ENCODE measurements around the gene TRIOBP. TPM values are rescaled to one million over a fixed set of nuclear protein-coding genes. Genes with fewer than 3 reads are reported as not detected.

Gene TRIOBP
- total RNA-seq, 1 experiment from 2014 or later, result 170 TPM

- Histone ChIP-seq H3K79me2 (ENCODE audit: low read depth) (no peaks in the 10 kb centered on the region), H3F3A (ENCODE audit: insufficient read depth, low read depth) (no peaks in the 10 kb centered on the region; the same call in none of the 2 replicates), H4K20me1 (ENCODE audit: insufficient read depth) (no peaks in the 10 kb centered on the region), H3K27me3 (ENCODE audit: insufficient read depth, low read depth) (no peaks in the 10 kb centered on the region), H3K4me3 (no peak overlapping the region), H3K36me3 (ENCODE audit: low read depth) (no peaks in the 10 kb centered on the region), H3K27ac (no peak overlapping the region), H3K9me2 (ENCODE audit: insufficient read depth) (no peaks in the 10 kb centered on the region), H3K4me2 (no peak overlapping the region), H3K4me1 (replicated peaks; ENCODE audit: insufficient read depth) (peaks cover 5% of the 10 kb centered on the region), H3K9me3 (ENCODE audit: insufficient read depth, low read depth) (no peaks in the 10 kb centered on the region), H2AFZ (no peak overlapping the region)
- intact Hi-C loops (cut with micrococcal nuclease; ENCODE audit: unreplicated experiment), result loop anchor here (1.0 to 5.0 kb wide), 4 partner anchors 47 to 226 kb away; no protein-coding TSS in a partner anchor
- CTCF ChIA-PET, result interaction anchor here (1.9 to 3.2 kb wide), 2 partner anchors 27 to 46 kb away, joined by 5 to 22 read pairs; partner anchors contain the start of gene ANKRD54
- TF ChIP-seq EZH2 (IDR thresholded peaks at IDR 0.05; ENCODE audit: low read depth) (no peak), CTCF (conservative IDR thresholded peaks at IDR 0.05) (no peak)
- no TSS peak for BruUV-seq (replicated peaks)
- POLR2A ChIA-PET (ENCODE audit: unreplicated experiment), result no interaction called here
- no peak for DNase-seq
Observed at GRCh38 chr22:37816543-37817180, 119.8 kb downstream of the TRIOBP start.

DNA sequence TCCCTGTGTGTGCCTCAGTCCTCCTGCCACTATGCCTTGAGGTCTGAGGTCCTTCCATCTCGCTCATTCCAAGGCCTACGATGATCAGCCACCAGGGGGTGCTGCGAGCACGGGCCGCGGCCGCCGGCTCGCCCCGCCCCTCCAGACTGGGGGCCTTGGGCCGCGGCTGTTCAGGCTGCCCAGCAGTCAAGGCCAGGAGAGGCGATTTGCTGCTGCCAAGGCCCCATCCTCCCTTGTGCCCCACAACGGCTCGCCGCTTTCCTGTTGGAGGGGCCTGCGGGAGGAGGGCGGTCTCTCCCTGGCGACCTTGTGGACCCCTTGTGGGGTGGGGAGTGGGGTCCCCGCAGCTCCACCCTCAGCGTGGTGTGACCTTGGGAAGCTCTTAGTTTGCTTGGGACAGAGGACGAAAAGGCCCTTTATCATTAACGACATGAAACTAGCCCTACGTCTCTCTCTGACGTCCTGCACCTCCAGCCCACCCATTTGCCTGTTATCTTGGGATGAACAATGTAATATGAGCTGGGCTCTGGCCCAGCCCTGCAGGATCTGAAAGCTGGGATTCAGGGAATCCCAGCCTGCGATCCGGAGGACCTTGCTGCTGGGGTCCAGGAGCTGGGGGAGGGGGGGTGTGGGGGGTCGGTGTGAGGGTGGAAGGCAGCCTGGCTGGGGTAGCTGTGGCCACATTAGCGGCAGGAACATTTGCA, 121.0 kb downstream of the TRIOBP start:
- Histone ChIP-seq H3K79me2 (ENCODE audit: low read depth) (no peaks in the 10 kb centered on the region), H4K20me1 (ENCODE audit: insufficient read depth) (no peaks in the 10 kb centered on the region), H3K4me1 (replicated peaks; ENCODE audit: insufficient read depth) (peaks cover 5% of the 10 kb centered on the region), H3K27ac (no peak overlapping the region), H2AFZ (peak overlapping the region; percentile 50), H3K36me3 (ENCODE audit: low read depth) (no peaks in the 10 kb centered on the region), H3K4me2 (peak overlapping the region; percentile 81), H3K9me3 (ENCODE audit: insufficient read depth, low read depth) (no peaks in the 10 kb centered on the region), H3K27me3 (ENCODE audit: insufficient read depth, low read depth) (no peaks in the 10 kb centered on the region), H3K9me2 (ENCODE audit: insufficient read depth) (no peaks in the 10 kb centered on the region), H3K4me3 (peak overlapping the region; percentile 44; the same call in 1 of the 2 replicates), H3F3A (ENCODE audit: insufficient read depth, low read depth) (peaks cover 12% of the 10 kb centered on the region; the same call in 1 of the 2 replicates)
- POLR2A ChIA-PET (ENCODE audit: unreplicated experiment), result interaction anchor here (0.5 to 0.7 kb wide), 4 partner anchors 107 to 628 kb away, joined by 4 to 11 read pairs (median 8); no protein-coding TSS in a partner anchor
- peak; percentile 64 to 91 for DNase-seq
- no TSS peak for BruUV-seq (replicated peaks)
- no peak for TF ChIP-seq EZH2 (IDR thresholded peaks at IDR 0.05; ENCODE audit: low read depth)
- TF ChIP-seq CTCF (conservative IDR thresholded peaks at IDR 0.05), result peak; percentile 97
- CTCF ChIA-PET, result interaction anchor here (0.6 to 3.2 kb wide), 16 partner anchors 8 to 1251 kb away, joined by 3 to 22 read pairs (median 4); partner anchors contain the start of genes ANKRD54, GCAT and GGA1
- intact Hi-C loops (cut with micrococcal nuclease; ENCODE audit: unreplicated experiment), result loop anchor here (1.0 to 5.0 kb wide), 4 partner anchors 45 to 224 kb away; no protein-coding TSS in a partner anchor

GRCh38 chr22:37818409-37819104, 121.7 kb downstream of the TRIOBP start:
- Histone ChIP-seq H3K4me3 (no peak overlapping the region), H3K36me3 (ENCODE audit: low read depth) (no peaks in the 10 kb centered on the region), H4K20me1 (ENCODE audit: insufficient read depth) (no peaks in the 10 kb centered on the region), H3K9me2 (ENCODE audit: insufficient read depth) (no peaks in the 10 kb centered on the region), H3K4me2 (no peak overlapping the region), H3K9me3 (ENCODE audit: insufficient read depth, low read depth) (no peaks in the 10 kb centered on the region), H3K4me1 (replicated peaks; ENCODE audit: insufficient read depth) (peaks cover 5% of the 10 kb centered on the region), H3F3A (ENCODE audit: insufficient read depth, low read depth) (peaks cover 15% of the 10 kb centered on the region; the same call in 1 of the 2 replicates), H2AFZ (no peak overlapping the region), H3K27ac (no peak overlapping the region), H3K79me2 (ENCODE audit: low read depth) (no peaks in the 10 kb centered on the region), H3K27me3 (ENCODE audit: insufficient read depth, low read depth) (no peaks in the 10 kb centered on the region)
- CTCF ChIA-PET, result interaction anchor here (0.6 to 3.2 kb wide), 12 partner anchors 11 to 209 kb away, joined by 3 to 22 read pairs (median 4); partner anchors contain the start of genes ANKRD54, GCAT and GGA1
- no TSS peak for BruUV-seq (replicated peaks)
- TF ChIP-seq CTCF (conservative IDR thresholded peaks at IDR 0.05), result no peak
- POLR2A ChIA-PET (ENCODE audit: unreplicated experiment), result interaction anchor here (0.5 to 0.7 kb wide), 3 partner anchors 11 to 629 kb away, joined by 3 to 11 read pairs (median 8); partner anchors contain the start of gene GCAT
- peak in 1 of 2 experiments; percentile 44 for DNase-seq
- intact Hi-C loops (cut with micrococcal nuclease; ENCODE audit: unreplicated experiment), result loop anchor here (5.0 kb wide), 1 partner anchor 224 kb away; no protein-coding TSS in a partner anchor

Data from PC-9 (cell line).